Naive B cell (primary cell): ENCODE data around the gene CHST15. TPM values are rescaled to one million over a fixed set of nuclear protein-coding genes. Genes with fewer than 3 reads are reported as not detected.
A peak's percentile ranks its signal among the peaks of the same experiment; 100 is the strongest.

Source experiments
- ATAC-seq, 2 donors: fragments of 150-1000 bp; cut with Tn5 transposase; 2 replicates each; pipeline ENCODE4 v1.10.0; 2021; ENCODE audit warnings: low read depth in 2 of 2, mild to moderate bottlenecking in 2 of 2, moderate library complexity in 2 of 2
- DNase-seq: peaks from one replicate; pipeline ENCODE4 v3.0.0; 2022
- H3K27ac Mint-ChIP-seq, 6 donors: one replicate each; pipeline ENCODE4 v1.8.0; 2020 to 2022; ENCODE audit warnings: mild to moderate bottlenecking in 6 of 6, mixed read lengths in 6 of 6, moderate library complexity in 5 of 6, inconsistent platforms in 2 of 6
- H3K27me3 Mint-ChIP-seq, 3 donors: one replicate each; pipeline ENCODE4 v1.8.0; 2021 to 2022; ENCODE audit warnings: mixed read lengths in 3 of 3, mild to moderate bottlenecking in 1 of 3
- H3K36me3 Mint-ChIP-seq, 2 donors: one replicate each; pipeline ENCODE4 v1.8.0; 2020 to 2022; ENCODE audit warnings: mixed read lengths in 2 of 2, inconsistent platforms in 1 of 2, mild to moderate bottlenecking in 1 of 2
- H3K4me1 Mint-ChIP-seq, 3 donors: one replicate each; pipeline ENCODE4 v1.8.0; 2020 to 2022; ENCODE audit warnings: mixed read lengths in 3 of 3, inconsistent platforms in 1 of 3, mild to moderate bottlenecking in 1 of 3, moderate library complexity in 1 of 3
- H3K4me3 Mint-ChIP-seq, 8 donors: one replicate each; pipeline ENCODE4 v1.8.0; 2020 to 2022; ENCODE audit warnings: mild to moderate bottlenecking in 8 of 8, mixed read lengths in 8 of 8, moderate library complexity in 8 of 8, inconsistent platforms in 2 of 8
- H3K9me3 Mint-ChIP-seq, 7 donors: one replicate each; pipeline ENCODE4 v1.8.0; 2020 to 2022; ENCODE audit warnings: mixed read lengths in 7 of 7, mild to moderate bottlenecking in 5 of 7, inconsistent platforms in 2 of 7, moderate library complexity in 1 of 7
- polyA plus RNA-seq, 6 donors: library from polyadenylated mRNA; unstranded; fragments of 300-500 nt; fragmentation: Illumina TruSeq; gene quantifications; one replicate each; pipeline ENCODE4 v1.2.3, GENCODE V29; 2021; ENCODE audit warnings: low read depth in 6 of 6

CHST15 gene
- polyA plus RNA-seq, 6 donors from 2014 or later = 13.4 to 19.5 (median 17.0) TPM

- Mint-ChIP-seq H3K4me3 (no peak overlapping the region), H3K4me1 (peaks cover 54 to 84% (median 70%) of the 10 kb centered on the region in 3 donors), H3K9me3 (no peaks in the 10 kb centered on the region), H3K36me3 (peaks cover 14 to 16% of the 10 kb centered on the region in 2 donors), H3K27ac (peak overlapping the region in 1 of 6 donors; percentile 43), H3K27me3 (no peaks in the 10 kb centered on the region)
- ATAC-seq (no peak), DNase-seq (no peak)
These were observed 10.8 kb downstream of the CHST15 start for GRCh38 chr10:124082555-124082954.

DNA sequence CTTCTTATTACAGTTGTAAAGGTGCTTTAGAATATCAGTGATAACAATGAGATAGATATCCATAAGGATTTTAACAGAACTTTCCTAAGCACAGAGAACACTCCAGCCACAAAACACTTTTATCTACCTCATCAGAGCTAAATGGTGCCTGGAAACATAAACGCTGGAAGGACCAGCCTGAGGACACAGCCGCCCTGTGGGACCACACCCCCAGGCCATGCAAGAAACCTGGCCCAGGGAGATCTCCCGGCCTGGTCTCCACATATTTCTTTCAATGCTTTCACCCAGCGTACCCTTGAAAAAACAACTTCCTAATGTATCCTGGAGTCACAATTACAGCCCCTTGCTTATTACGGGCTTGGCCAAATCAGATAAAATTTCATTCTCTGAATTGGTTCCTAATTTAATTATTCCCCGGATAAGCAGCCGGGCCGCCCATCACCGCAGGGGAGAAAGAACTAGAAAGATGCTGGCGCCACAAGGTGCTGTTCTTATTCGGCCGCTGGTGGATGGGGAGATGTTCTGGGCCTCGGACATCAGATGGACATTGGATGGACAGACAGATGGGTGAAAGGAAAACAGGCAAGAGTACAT, 11.8 kb downstream of the CHST15 start:
- DNase-seq = no peak
- Mint-ChIP-seq H3K9me3 (no peaks in the 10 kb centered on the region), H3K27me3 (no peaks in the 10 kb centered on the region), H3K4me3 (peak overlapping the region in 1 of 8 donors; percentile 52), H3K36me3 (peaks cover 14 to 16% of the 10 kb centered on the region in 2 donors), H3K27ac (peak overlapping the region in 1 of 6 donors; percentile 70), H3K4me1 (peaks cover 57 to 87% (median 76%) of the 10 kb centered on the region in 3 donors)
- ATAC-seq = no peak

DNA sequence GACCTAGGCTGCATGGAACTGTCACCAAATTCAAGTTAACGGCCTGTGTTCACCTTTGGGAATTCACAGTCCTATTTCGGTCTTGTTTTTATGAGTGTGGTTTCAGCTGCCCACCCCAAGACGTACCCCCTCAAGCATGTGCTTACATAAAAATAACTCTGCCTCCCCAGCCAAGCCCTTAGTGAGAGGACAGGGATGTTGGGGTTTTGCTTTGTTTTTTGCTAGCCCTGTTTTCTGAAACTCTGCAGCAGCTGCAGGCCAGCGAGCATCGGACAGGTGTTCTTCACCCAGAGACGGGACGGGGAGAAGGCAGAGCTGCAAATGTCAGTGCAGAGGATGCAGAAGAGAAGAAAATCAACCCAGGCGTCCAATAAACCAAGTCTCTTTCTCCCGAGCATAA, 13.5 kb downstream of the CHST15 start:
- H3K27ac Mint-ChIP-seq = peak overlapping the region in 5 of 6 donors; percentile 26 to 88 (median 79)
- DNase-seq (peak; percentile 29), ATAC-seq (peak; percentile 21 to 48)
- peak overlapping the region in 7 of 8 donors; percentile 27 to 84 (median 67) for H3K4me3 Mint-ChIP-seq
- H3K9me3 Mint-ChIP-seq = no peaks in the 10 kb centered on the region
- H3K36me3 Mint-ChIP-seq = peaks cover 14 to 16% of the 10 kb centered on the region in 2 donors
- peaks cover 55 to 87% (median 76%) of the 10 kb centered on the region in 3 donors for H3K4me1 Mint-ChIP-seq
- no peaks in the 10 kb centered on the region for H3K27me3 Mint-ChIP-seq

DNA sequence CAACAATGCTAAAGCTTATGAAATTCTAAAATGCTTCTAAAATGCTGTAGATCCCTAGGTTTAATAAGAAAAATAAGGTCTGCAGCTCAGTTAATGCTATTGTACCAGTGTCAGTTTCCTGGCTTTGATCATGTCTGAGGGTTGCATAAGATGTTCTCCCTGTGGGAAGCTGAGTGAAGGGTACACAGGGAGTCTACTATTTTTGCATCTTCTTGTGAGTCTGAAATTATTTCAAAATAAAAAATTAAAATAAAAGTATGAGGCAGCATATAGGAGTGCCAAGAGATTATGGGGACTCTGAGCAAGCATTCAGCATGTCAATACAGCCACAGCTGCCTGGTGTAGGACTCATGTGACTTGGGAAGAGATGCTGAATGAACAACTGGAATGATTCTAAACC, 14.7 kb downstream of the CHST15 start:
- Mint-ChIP-seq H3K27ac (no peak overlapping the region), H3K4me3 (no peak overlapping the region), H3K36me3 (peaks cover 13% of the 10 kb centered on the region in 2 donors), H3K4me1 (peaks cover 64 to 88% (median 79%) of the 10 kb centered on the region in 3 donors), H3K27me3 (no peaks in the 10 kb centered on the region), H3K9me3 (no peaks in the 10 kb centered on the region)
- ATAC-seq (no peak), DNase-seq (no peak)

GRCh38 chr10:124078028-124078427, 15.4 kb downstream of the CHST15 start:
- DNase-seq (no peak), ATAC-seq (no peak)
- peaks cover 6 to 7% of the 10 kb centered on the region in 2 donors for H3K36me3 Mint-ChIP-seq
- H3K27me3 Mint-ChIP-seq = no peaks in the 10 kb centered on the region
- H3K9me3 Mint-ChIP-seq = no peaks in the 10 kb centered on the region
- H3K4me1 Mint-ChIP-seq = peaks cover 71 to 89% (median 82%) of the 10 kb centered on the region in 3 donors
- peak overlapping the region in 1 of 8 donors; percentile 31 for H3K4me3 Mint-ChIP-seq
- H3K27ac Mint-ChIP-seq = peak overlapping the region in 4 of 6 donors; percentile 5 to 77 (median 68)

DNA sequence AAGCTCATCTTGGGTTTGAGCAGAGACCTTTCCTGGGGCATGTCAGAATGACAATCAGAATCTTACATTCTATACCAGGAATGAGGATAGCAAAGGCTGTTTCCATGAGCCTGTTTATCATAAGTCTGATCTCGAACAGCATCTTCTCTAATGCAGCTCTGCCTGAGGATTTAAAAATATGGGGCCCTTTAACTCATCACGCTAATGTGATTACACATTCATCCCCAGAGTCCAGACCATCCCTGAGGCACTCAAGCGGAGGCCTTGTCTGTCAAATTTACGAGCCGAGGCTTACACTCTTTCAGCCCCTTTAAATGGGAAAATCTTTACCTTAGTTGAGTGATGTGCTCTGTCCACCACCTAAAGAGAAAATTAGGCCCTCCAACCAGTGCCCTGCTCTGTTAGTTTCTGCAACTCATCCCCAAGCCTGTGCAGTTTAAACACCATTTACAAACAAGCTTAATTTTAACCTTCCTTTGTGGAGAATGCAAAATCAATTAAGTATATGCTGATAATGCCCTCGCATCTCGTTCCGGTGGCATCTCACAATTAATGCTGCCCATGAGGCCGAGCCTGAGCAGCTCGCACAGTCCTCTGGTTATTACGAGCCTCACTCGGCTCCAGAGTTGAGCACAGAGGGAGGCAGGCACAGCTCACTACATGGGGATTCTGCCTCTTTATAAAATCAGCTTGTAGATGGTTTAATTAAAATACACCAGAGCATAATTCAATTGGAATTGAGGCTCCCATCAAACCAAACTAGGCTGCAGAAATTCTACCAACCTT, 16.0 kb downstream of the CHST15 start:
- Mint-ChIP-seq H3K4me3 (peak overlapping the region in 3 of 8 donors; percentile 11 to 40 (median 31)), H3K27me3 (no peaks in the 10 kb centered on the region), H3K9me3 (no peaks in the 10 kb centered on the region), H3K4me1 (peaks cover 77 to 95% (median 89%) of the 10 kb centered on the region in 3 donors), H3K27ac (peak overlapping the region in 3 of 6 donors; percentile 5 to 83 (median 70)), H3K36me3 (peaks cover 0 to under 1% of the 10 kb centered on the region in 2 donors)
- ATAC-seq (no peak), DNase-seq (no peak)

GRCh38 chr10:124076148-124076733, 17.2 kb downstream of the CHST15 start:
- Mint-ChIP-seq H3K9me3 (no peaks in the 10 kb centered on the region), H3K27ac (peak overlapping the region in 5 of 6 donors; percentile 28 to 86 (median 42)), H3K4me3 (peak overlapping the region in 5 of 8 donors; percentile 19 to 73 (median 34)), H3K4me1 (peaks cover 84 to 99% (median 92%) of the 10 kb centered on the region in 3 donors), H3K27me3 (no peaks in the 10 kb centered on the region), H3K36me3 (no peaks in the 10 kb centered on the region)
- DNase-seq (no peak), ATAC-seq (peak; percentile 47 to 58)

DNA sequence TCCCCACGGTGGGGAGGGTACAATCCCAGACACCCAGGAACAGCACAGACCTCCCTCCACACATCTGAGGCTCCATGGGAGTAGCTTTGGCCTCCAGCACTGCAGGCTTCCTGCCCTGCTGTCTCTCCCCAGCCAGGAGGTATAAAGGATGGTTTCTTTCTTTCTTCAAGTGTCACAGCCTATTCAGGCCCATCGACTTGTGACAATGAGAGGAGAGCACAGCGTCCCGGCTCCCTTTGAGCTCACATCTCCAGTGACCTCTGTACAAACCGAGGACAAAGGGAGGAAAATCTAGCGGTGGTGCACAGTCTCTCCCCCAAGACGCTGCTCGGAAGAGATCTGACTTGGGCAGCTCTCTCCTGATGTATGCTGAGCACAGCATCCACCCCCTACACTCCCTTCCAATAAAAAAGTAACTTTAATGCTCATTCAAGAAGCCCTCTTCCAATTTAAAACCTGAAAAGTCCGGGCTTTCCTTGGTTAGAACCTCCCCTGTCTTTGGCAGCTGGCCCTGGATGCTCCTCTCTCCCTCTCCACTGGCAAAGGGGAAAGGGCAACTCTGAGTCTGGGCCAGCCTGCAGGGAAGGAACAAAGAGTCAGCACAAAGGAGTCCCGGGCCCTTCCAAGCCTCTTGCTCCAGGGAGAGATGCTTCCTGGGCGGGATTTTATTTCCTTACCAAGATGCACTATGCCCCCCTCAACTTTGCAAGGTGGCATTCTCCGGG, 18.0 kb downstream of the CHST15 start:
- no peaks in the 10 kb centered on the region for H3K36me3 Mint-ChIP-seq
- no peak for DNase-seq
- no peak for ATAC-seq
- H3K4me3 Mint-ChIP-seq = peak overlapping the region in 6 of 8 donors; percentile 17 to 82 (median 64)
- H3K27me3 Mint-ChIP-seq = no peaks in the 10 kb centered on the region
- peak overlapping the region in 5 of 6 donors; percentile 48 to 94 (median 79) for H3K27ac Mint-ChIP-seq
- H3K4me1 Mint-ChIP-seq = peaks cover 80 to 94% (median 88%) of the 10 kb centered on the region in 3 donors
- H3K9me3 Mint-ChIP-seq = no peaks in the 10 kb centered on the region

DNA sequence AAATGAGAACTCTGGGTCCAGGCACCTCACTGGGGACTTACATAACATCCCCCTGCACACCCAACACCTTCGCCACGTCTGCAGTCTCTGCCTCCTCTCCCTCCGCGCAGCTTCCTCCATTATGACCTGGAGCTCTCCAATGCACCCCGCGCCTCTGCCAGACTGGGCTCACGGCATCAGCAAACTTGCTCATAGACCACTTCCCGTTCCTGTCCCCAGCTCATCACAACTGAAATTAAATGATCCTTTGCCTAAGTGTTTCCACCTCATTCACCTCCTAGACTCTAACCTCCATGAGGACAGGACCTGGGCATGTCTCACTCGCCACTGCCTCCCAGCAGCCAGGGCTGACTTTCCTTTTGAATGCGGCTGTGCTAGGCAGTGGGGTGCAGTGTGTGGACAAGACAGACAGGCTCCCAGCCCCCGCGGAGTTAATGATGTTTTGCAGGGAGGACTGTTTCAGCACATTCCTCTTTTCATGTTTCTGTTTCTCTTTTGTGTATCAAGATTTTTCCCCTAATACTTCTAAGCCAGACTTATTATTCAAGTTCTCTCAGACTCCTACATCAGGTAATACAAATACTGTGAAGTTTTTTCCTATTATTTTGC, 18.8 kb downstream of the CHST15 start:
- peak overlapping the region; percentile 7 to 94 (median 48) for H3K27ac Mint-ChIP-seq
- DNase-seq (peak; percentile 47), ATAC-seq (peak; percentile 69 to 70)
- peak overlapping the region; percentile 48 to 82 (median 68) for H3K4me3 Mint-ChIP-seq
- no peaks in the 10 kb centered on the region for H3K9me3 Mint-ChIP-seq
- H3K36me3 Mint-ChIP-seq = no peaks in the 10 kb centered on the region
- H3K27me3 Mint-ChIP-seq = no peaks in the 10 kb centered on the region
- peaks cover 72 to 86% (median 80%) of the 10 kb centered on the region in 3 donors for H3K4me1 Mint-ChIP-seq

DNA sequence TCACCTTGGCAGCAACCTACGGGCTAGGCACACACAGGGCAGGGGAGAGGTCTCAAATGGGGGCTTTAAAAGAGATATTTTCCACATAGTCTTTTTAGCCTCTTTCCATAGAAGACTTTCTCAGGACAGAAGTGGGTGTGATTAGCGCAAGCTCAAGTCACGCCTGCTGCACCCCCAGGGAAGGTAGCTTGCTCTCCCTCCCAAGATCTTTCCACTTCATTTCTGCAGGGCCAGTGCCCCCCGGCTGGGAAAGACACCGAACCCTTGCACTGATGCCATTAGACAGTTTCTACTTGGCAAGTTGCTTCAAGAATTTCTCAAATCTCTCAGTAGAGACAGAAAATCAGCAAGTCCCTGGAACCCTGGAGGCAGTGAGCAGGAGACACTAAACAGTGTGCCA, 19.4 kb downstream of the CHST15 start:
- no peaks in the 10 kb centered on the region for H3K36me3 Mint-ChIP-seq
- H3K4me3 Mint-ChIP-seq = peak overlapping the region in 7 of 8 donors; percentile 1 to 82 (median 68)
- no peaks in the 10 kb centered on the region for H3K27me3 Mint-ChIP-seq
- H3K9me3 Mint-ChIP-seq = no peaks in the 10 kb centered on the region
- ATAC-seq (no peak), DNase-seq (no peak)
- peak overlapping the region in 4 of 6 donors; percentile 30 to 94 (median 59) for H3K27ac Mint-ChIP-seq
- H3K4me1 Mint-ChIP-seq = peaks cover 66 to 85% (median 73%) of the 10 kb centered on the region in 3 donors

- ATAC-seq (no peak), DNase-seq (no peak)
- no peaks in the 10 kb centered on the region for H3K36me3 Mint-ChIP-seq
- H3K9me3 Mint-ChIP-seq = no peaks in the 10 kb centered on the region
- peaks cover 55 to 80% (median 73%) of the 10 kb centered on the region in 3 donors for H3K4me1 Mint-ChIP-seq
- H3K27ac Mint-ChIP-seq = peak overlapping the region in 4 of 6 donors; percentile 22 to 70 (median 63)
- no peaks in the 10 kb centered on the region for H3K27me3 Mint-ChIP-seq
- H3K4me3 Mint-ChIP-seq = peak overlapping the region in 6 of 8 donors; percentile 45 to 78 (median 72)
These were observed 20.9 kb downstream of the CHST15 start for GRCh38 chr10:124072541-124072940.

- no peaks in the 10 kb centered on the region for H3K9me3 Mint-ChIP-seq
- H3K4me3 Mint-ChIP-seq = peak overlapping the region in 6 of 8 donors; percentile 45 to 86 (median 72)
- peak; percentile 26 for DNase-seq
- peaks cover 53 to 80% (median 73%) of the 10 kb centered on the region in 3 donors for H3K4me1 Mint-ChIP-seq
- no peaks in the 10 kb centered on the region for H3K36me3 Mint-ChIP-seq
- H3K27ac Mint-ChIP-seq = peak overlapping the region in 5 of 6 donors; percentile 22 to 91 (median 66)
- ATAC-seq = peak; percentile 16 to 33
- no peaks in the 10 kb centered on the region for H3K27me3 Mint-ChIP-seq
These were observed 21.3 kb downstream of the CHST15 start for GRCh38 chr10:124072106-124072505.
